SU-DHL-6 (cell line): ENCODE measurements around the gene OTULIN.

Experiments
- EZH2phosphoT487 ChIP-seq: fragments of 200-600 bp; sonication (generic), shearing (Covaris generic); conservative IDR thresholded peaks from 2 replicates; pipeline ENCODE4 v1.6.1; 2018; ENCODE audit warnings: mild to moderate bottlenecking, antibody characterized with exemption, low read length, moderate library complexity, mixed read lengths
- TF ChIP-seq, protein P1 (sequence below): fragments of 200-600 bp; sonication (generic); IDR thresholded peaks from one replicate; pipeline ENCODE4 v1.5.1; 2017; ENCODE audit warnings: antibody characterized with exemption, mild to moderate bottlenecking, low read length, moderate library complexity; ENCODE audit not compliant: insufficient read depth, poor library complexity, severe bottlenecking

DNA sequence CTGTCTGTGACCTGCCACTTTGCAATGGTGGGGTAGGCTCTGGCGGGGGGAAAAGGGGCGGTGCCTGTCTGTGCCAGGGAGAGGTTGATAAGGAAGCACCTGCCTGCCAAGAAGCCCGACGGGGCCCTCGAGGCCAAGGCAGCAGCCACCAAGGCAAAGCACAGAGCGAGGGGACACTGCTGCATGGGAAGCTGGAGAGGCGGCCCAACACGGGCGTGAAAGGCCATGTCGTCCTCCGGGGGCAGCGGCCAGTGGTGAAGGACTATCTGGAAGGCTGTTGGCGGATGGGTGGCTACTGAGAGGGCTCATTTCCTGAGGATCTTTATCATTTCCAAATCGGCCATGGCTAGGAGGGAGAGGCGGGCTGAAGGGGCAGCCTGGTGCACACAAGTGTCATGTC is 66.4 kb downstream of the OTULIN start:
- TF ChIP-seq, protein P1, sequence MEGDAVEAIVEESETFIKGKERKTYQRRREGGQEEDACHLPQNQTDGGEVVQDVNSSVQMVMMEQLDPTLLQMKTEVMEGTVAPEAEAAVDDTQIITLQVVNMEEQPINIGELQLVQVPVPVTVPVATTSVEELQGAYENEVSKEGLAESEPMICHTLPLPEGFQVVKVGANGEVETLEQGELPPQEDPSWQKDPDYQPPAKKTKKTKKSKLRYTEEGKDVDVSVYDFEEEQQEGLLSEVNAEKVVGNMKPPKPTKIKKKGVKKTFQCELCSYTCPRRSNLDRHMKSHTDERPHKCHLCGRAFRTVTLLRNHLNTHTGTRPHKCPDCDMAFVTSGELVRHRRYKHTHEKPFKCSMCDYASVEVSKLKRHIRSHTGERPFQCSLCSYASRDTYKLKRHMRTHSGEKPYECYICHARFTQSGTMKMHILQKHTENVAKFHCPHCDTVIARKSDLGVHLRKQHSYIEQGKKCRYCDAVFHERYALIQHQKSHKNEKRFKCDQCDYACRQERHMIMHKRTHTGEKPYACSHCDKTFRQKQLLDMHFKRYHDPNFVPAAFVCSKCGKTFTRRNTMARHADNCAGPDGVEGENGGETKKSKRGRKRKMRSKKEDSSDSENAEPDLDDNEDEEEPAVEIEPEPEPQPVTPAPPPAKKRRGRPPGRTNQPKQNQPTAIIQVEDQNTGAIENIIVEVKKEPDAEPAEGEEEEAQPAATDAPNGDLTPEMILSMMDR = no peak
- TF ChIP-seq EZH2phosphoT487 = no peak
